ENCODE measurements around the gene CTNNA2.
A peak's percentile ranks its signal among the peaks of the same experiment; 100 is the strongest.

Gene CTNNA2

GRCh38 chr2:79529636-79530035 is 16.8 kb downstream of the CTNNA2 start:
- H3K27me3 ChIP-seq (ENCODE audit: control insufficient read depth, insufficient read depth, low read length): no peaks in the 10 kb centered on the region
- no peak for TF ChIP-seq CTCF (IDR thresholded peaks at IDR 0.05)
- H3K36me3 ChIP-seq (ENCODE audit: control insufficient read depth, insufficient read depth, low read length): no peaks in the 10 kb centered on the region
- H3K27ac ChIP-seq: no peak overlapping the region
- no peak overlapping the region for H3K4me2 ChIP-seq (ENCODE audit: low read length)
- no peak overlapping the region for H3K4me3 ChIP-seq (ENCODE audit: low read depth, low read length)
- no peak overlapping the region for H3K9ac ChIP-seq
- H3K9me3 ChIP-seq (ENCODE audit: control insufficient read depth, low read length): no peaks in the 10 kb centered on the region
- no peak overlapping the region for H2AFZ ChIP-seq
- H3K4me1 ChIP-seq: no peaks in the 10 kb centered on the region
- H3K79me2 ChIP-seq: no peaks in the 10 kb centered on the region

GRCh38 chr2:79530443-79530842 is 17.6 kb downstream of the CTNNA2 start:
- Histone ChIP-seq H3K4me2 (ENCODE audit: low read length) (no peak overlapping the region), H3K79me2 (no peaks in the 10 kb centered on the region), H3K36me3 (ENCODE audit: control insufficient read depth, insufficient read depth, low read length) (no peaks in the 10 kb centered on the region), H3K27me3 (ENCODE audit: control insufficient read depth, insufficient read depth, low read length) (no peaks in the 10 kb centered on the region), H2AFZ (no peak overlapping the region), H3K4me1 (no peaks in the 10 kb centered on the region), H3K27ac (no peak overlapping the region), H3K9me3 (ENCODE audit: control insufficient read depth, low read length) (no peaks in the 10 kb centered on the region), H3K4me3 (ENCODE audit: low read depth, low read length) (no peak overlapping the region), H3K9ac (no peak overlapping the region)
- TF ChIP-seq CTCF (IDR thresholded peaks at IDR 0.05): peak; percentile 29

- Histone ChIP-seq H3K36me3 (ENCODE audit: control insufficient read depth, insufficient read depth, low read length) (no peaks in the 10 kb centered on the region), H3K79me2 (no peaks in the 10 kb centered on the region), H3K4me1 (no peaks in the 10 kb centered on the region), H3K9ac (no peak overlapping the region), H3K27ac (no peak overlapping the region), H3K4me2 (ENCODE audit: low read length) (no peak overlapping the region), H3K4me3 (ENCODE audit: low read depth, low read length) (no peak overlapping the region), H3K9me3 (ENCODE audit: control insufficient read depth, low read length) (no peaks in the 10 kb centered on the region), H3K27me3 (ENCODE audit: control insufficient read depth, insufficient read depth, low read length) (no peaks in the 10 kb centered on the region), H2AFZ (no peak overlapping the region)
- TF ChIP-seq CTCF (IDR thresholded peaks at IDR 0.05): no peak
Observed at GRCh38 chr2:79547568-79547967, 34.7 kb downstream of the CTNNA2 start.

DNA sequence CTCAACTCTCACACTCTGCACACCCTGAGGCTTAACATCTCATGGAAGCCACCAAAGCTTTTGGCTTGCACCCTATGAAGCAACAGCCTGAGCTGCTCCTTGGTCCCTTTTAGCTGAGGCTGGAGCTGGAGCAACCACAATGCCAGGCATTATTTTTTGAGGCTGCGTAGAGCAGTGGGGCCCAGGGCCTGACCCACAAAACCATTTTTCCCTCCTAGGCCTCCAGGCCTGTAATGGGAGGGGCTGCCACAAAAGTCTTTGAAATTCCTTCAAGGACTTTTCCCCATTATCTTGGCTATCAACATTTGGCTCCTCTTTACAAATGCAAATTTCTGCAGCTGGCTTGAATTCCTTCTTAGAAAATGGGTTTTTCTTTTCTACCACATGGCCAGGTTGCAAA is 39.8 kb downstream of the CTNNA2 start:
- no peaks in the 10 kb centered on the region for H3K79me2 ChIP-seq
- H3K9me3 ChIP-seq (ENCODE audit: control insufficient read depth, low read length): no peaks in the 10 kb centered on the region
- no peak overlapping the region for H3K4me2 ChIP-seq (ENCODE audit: low read length)

More for the DNA sequence above, 39.8 kb downstream of the CTNNA2 start:
- no peaks in the 10 kb centered on the region for H3K36me3 ChIP-seq (ENCODE audit: control insufficient read depth, insufficient read depth, low read length)
- no peak overlapping the region for H3K27ac ChIP-seq
- TF ChIP-seq CTCF (IDR thresholded peaks at IDR 0.05): no peak
- H3K4me1 ChIP-seq: no peaks in the 10 kb centered on the region
- H3K27me3 ChIP-seq (ENCODE audit: control insufficient read depth, insufficient read depth, low read length): no peaks in the 10 kb centered on the region
- no peak overlapping the region for H2AFZ ChIP-seq
- H3K9ac ChIP-seq: no peak overlapping the region
- H3K4me3 ChIP-seq (ENCODE audit: low read depth, low read length): no peak overlapping the region

Data from parathyroid adenoma (tissue), 2 donors.